HUDEP-2 (cell line): ENCODE results near the gene PLXDC2.
"Not testable (repeated sequence)": the region's sequence is repeated elsewhere in the genome, so short reads cannot be mapped to it uniquely, and the experiment has no call there.

Experiments used
- DNase-seq, 76 experiments: peaks; one replicate each; lab custom pipeline; 2025; ENCODE audit not compliant: unreplicated experiment in 76 of 76; lab: John Stamatoyannopoulos, UW

PLXDC2 gene

DNA sequence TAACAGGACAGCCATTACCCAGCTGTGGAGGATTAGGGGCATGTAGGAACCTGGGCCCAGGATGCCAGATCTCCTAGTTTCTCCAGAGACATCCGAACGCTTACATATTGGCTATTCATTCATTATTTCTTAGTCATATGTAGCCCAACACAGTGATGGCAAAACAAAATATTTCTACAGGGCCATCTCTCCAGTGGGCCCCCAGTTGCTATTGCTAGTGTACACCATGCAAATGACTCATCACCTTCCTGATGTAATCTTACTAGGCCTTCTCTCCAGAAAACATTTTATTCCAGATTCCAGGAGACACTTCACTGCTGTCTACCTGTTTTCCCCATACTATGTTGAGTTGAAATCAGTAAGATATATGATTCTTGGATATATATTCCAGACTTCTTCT, 201.7 kb downstream of the PLXDC2 start:
- DNase-seq, result no peak

DNA sequence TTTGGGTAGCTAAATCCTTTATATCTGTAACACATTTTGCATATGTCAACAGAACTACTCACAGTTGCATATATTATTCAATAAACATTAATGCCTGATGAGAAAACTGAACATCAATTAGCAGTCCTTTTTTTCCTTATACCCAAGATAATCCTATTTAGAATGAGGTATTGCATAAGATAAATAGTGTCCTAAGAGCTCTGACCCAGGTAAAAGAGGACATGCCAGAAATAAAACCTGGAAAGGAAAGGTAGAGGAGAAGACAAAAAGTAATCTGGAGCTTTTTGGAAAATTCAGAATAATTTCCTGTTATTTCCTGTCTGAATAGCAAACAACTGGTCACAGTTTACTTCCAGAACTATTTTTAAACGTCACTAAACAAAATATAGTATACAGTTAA, 204.4 kb downstream of the PLXDC2 start:
- DNase-seq, result no peak

DNA sequence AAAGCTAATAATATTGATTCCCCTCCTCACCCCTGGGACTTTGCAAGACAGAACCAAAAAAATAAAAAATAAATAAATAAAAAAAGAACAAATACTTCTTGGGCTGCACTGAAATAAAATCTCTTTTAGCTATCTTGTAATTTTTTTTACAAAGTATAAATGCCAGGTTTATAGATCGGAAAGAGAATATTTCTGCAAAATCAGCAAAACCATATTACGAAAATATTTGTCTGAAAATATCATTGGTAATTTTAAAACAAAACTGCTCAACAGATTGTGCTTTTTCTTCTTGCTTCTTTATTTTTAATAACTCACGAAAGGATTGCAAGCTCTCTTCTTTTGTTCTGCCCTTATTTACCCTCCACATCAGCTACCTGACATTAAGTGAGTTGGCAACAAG, 213.3 kb downstream of the PLXDC2 start:
- DNase-seq, result no peak

DNA sequence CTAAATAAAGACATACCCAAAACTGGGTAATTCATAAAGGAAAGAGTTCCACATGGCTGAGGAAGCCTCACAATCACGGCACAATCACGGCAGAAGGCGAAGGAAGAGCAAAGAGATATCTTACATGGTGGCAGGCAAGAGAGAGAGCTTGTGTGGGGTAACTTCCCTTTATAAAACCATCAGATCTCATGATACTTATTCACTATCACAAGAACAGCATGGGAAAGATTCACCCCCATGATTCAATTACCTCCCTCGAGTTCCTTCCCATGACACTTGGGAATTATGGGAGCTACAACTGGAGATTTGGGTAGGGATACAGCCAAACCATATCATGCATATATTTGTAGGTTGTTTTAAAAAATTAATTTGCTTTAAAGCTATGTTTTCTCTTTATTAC, 217.2 kb downstream of the PLXDC2 start:
- DNase-seq, result no peak

DNA sequence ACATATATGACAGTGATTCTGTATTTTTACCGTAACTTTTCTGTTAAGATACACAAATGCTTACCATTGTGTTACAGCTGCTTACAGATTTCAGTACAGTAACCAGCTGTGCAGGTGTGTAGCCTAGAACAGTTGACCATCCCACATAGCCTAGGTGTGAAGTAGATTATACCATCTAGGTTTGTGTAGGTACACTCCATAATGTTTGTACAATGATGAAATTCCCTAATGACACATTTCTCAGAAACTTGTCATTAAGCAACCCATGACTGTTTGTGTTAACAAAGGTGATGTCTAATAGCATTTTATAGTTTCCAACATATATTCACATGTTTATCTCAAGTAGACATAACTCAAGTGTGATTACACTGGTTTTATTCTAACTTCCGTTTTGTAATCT, 218.5 kb downstream of the PLXDC2 start:
- DNase-seq, result no peak

DNA sequence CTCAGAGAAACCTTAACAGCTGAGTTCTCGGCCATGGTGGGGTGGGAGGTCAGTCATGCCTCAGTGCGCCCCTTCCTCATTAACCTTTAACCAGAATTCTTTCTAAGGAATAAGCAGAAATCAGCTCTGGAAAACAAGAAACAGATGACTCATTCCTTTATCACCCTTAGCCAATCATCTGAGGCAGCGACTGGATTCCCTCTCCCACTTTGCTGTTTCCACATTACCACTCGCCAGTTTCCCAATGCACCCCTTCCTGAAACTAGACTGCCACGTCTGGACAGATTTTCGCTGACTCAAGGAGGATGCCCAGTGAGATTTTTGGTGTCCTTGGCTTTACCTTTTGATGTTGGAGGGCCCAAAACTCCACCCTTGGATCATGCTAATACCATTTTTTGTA, 223.8 kb downstream of the PLXDC2 start:
- DNase-seq, result no peak

DNA sequence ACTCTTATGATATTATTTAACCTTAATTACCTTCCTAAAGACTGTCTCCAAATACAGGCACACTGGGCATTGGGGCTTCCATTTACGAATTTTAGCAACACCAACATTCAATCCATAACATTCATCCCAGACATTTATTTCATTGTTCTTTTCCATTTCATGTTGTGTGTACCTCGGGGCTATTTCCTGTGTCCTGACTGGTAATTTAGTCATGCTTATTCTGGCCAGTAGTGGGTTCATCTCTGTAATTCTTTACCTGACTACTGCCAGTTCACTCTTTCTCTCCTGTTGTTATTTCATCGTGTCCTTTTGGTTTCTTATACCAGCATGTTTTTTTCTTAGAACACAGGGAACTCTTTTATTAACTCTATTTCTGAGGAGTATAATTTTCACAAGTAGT, 225.7 kb downstream of the PLXDC2 start:
- DNase-seq, result no peak

DNA sequence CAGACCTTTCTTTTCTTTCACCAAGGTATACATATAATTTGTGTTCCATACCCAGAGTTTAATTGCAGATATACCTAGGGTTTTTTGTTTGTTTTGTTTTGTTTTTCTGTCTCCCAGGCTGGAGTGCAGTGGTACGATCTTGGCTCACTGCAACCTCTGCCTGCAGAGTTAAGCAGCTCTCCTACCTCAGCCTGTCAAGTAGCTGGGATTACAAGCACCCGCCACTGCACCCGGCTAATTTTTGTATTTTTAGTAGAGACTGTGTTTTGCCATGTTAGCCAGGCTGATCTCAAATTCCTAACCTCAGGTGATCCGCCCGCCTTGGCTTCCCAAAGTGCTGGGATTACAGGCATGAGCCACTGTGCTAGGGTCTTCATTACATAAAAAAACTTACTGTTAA, 228.9 kb downstream of the PLXDC2 start:
- not testable (repeated sequence) for DNase-seq

DNA sequence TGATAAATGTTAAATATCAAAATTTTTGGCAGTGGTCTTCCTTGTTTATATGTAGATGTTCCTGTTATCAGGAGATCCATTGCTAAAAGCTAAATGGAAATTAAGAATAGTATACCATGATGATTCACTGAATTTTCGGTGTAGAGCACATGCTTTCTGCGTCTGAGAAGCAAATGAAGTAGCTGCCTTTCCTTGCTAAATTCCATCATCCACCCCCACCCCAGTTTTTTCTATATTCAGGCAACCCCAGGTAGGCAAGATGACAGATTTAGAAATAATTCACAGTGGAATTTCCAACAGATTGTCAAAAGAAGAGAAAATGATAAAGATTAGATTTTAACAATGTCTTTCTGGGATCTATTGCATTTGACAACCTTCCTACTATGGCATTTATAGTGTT, 231.9 kb downstream of the PLXDC2 start:
- no peak for DNase-seq

DNA sequence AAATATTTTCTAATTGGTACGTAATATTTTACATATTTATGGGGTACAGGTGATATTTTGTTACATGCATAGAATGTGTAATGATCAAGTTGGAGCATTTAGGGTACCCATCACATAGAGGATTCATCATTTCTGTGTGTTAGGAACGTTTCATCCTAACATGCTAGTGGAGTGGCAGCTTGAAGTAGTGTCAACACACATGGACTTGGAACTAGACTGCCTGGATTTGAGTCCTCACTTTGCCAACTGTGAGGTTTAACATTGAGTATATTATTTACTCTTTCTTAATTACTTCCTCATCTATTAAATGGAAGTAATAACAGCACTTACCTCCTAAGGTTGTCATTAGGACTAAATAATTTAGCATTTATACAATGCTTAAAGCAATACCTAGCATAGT, 241.9 kb downstream of the PLXDC2 start:
- DNase-seq, result no peak

DNA sequence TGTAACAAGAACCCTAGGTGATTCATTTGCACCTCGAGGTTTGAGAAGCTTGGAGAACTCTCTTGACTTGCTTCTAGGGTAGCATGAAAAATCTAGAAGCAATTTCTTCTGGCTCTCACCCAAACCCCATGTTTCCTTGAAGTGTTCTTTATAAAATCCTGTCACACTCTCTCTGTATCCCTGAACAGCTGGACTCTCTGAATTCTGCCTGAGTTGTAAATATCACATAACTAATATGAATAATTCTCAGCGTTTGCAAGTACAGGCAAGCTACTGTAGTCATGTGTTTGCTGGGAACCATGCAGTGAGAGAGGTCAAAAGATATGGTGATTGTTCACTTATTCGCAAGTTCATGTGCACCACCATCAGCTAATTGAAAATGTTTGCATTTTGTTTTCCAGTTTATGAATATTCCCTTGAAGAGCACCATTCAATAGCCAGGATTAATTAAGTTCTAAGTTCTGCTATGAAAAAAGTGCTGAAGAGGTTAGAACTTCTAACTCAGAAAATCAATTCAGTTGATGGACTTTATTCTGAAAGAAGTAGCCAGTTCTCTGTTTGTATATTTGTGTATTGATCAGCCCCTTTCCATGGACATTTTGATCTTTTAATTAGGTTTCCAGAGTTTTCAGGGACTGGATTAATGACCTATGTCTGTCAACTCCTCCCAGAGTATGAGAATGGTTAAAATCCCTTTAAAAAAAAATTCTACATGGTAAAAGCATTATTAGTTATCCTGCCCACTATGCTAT, 243.0 kb downstream of the PLXDC2 start:
- DNase-seq, result no peak

DNA sequence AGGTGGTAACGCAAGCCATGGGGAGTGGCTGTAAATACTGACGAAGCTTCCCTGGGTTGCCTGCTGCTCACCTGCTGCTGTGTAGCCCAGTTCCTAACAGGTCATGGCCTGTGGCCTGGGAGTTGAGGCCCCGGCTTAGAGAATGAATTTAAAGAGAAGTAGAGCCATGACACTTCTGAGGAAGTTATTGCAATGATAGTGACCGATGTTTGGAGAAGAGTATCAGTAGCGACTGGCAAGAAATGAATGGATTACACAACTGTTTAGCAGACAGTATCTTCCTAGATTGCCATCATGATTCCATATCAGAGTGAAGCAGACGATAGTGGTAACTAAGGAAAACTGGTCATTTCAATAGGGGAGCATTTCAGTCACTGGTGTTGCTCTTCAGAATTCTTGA, 249.6 kb downstream of the PLXDC2 start:
- no peak for DNase-seq

DNA sequence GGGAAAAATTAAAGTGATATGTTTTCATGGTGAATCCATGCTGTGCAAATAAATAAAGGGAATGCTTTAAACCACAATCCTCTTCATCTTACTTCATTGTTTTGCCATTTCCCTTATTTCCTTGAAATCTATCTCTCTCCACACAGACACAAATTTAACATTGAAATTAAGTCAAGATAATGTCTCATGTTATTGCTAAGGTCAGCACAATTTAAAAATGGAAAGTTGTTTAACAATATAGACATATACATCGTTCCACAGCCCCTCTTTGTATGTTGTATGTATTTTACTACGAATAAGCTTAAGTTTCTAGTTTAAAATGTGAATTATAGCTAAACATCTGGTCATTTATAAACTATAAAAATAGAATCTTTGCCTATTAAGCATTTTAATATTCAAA, 256.9 kb downstream of the PLXDC2 start:
- DNase-seq, result no peak

DNA sequence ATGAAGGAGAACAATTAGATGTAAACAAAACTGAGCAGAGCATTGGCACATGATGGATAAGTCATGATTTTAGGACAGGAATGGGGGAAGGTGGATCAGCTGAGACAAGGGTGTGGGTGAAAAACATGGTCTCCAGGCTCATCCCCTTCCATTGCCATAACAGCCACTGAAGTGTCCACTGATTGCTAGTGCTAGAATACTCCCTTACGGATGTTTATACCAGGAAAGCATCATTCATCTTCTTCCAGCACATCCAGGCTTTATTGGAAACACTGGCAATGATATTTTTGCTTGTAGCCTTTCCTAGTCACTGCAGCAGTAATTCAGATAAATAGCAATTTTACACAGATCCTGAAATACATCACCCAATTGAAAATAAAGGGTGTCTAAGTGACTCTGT, 259.5 kb downstream of the PLXDC2 start:
- no peak for DNase-seq

DNA sequence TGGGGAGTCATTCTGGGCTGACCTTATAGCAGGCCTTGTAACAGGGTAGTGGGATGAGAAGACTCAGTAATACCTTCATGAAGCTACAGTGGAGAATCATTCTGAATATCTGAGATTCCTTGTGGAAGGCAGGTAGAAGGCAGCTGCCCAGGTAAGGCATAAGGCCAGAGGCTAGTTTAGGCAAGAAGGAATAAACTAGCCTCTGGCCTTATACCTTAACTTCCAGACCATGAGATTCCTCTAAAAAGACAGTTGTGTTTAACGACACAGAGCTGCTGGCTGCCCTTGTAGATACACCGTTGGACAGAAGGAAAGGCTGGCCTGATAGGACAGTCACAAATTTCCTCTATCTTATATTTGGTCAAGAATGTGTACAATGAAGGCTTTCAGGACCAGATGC, 268.2 kb downstream of the PLXDC2 start:
- no peak for DNase-seq

DNA sequence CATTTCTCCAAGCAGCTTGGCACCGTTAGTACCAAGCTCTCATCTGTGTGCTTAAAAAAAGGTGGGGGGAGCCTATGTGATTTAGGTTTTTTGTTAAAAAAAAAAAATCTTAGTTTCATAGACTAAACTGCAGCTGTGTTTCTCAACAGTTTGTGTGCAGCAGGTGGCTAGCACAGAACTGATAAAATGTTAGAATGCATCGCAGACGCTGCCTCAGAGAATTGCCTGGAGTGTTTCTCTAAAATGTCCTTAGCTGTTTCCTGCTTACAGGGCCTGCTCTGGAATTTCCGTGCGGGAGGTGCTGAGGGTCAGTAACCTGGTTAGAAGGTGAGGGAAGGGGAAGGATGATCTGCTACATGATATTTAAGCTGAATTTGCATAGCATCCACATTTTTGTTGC, 268.9 kb downstream of the PLXDC2 start:
- DNase-seq, result no peak

DNA sequence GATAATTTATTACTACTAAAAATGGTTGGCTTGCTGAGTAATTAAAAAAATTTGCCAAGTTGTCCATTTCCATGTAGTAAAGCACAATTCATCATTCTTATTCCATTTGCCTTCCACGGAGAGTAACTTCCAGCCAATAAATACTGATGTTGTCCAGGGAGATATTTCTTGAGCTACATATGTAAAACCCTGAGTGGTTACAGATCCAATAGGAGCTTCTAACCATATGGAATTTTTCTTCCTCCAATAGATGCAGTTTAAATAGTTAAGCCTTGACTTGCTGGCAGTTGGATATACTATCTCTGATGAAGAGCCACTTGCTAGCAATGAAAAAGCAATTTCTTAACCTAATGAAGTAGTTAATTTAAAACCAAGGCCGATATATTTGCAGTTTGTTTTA, 271.1 kb downstream of the PLXDC2 start:
- no peak for DNase-seq

DNA sequence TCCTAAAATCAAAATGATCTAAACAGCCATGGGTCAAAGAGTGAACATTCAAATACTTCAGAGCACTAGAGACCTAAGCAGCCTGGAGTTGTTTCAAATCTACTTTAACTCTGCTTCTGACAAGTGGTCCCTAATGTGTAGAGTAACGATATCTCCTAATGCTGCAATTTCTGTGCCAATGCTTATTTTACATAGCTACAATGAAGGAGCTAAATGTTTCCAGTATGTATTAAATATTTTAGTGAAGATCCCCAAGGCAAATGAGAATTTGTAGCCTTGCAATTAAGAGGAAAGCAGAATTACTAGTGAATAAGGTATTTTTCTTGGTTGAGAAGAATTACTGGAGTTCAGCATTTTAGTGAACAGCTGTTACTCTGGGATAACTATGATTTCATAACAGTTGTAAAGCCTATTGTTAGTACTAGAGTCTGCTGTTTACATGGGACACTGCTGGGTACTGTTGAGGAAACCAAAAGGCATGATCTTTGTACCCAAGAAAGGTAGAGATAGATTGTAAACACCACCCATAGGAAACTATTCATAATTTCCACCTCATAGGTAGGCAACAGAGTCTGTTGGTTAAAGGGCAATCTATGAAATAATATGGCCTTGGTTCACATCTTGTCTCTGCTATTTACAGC, 271.9 kb downstream of the PLXDC2 start:
- no peak for DNase-seq

DNA sequence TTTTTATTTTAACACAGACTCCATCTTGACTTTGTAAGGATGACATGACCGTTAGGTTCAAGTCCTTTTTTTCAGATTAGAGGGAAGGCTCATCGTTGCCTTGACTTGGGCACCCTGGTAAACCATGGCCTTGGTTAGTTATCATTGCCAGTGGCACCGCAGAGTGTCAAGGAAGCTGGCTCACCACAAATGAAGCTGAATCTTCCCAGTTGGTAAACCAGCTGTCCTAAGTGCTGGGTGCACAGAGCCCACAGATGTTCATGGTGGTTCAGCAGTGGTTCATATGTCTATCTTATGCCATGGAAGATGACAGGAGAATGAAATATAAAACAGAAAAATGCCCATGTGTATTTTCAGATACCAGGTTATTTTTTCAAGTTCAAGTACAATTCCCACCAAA, 273.6 kb downstream of the PLXDC2 start:
- no peak for DNase-seq

DNA sequence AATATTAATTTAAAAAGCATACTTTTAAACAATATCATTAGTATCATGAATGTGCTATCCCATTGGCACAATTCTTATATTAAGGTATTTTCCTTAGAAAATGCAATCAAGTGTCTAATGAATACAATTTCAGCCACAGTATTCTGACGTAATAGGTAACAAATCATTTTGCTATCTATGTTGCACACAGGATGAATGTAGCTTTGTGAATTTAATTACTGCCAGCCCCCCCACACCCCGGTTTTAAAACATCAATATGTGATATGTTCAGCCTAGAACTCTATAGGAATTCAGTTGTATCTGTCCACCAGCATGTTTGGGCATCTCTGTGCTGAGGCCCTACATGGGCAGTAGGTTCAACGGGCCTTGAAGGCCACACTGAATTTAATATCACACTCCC, 274.6 kb downstream of the PLXDC2 start:
- DNase-seq, result no peak

DNA sequence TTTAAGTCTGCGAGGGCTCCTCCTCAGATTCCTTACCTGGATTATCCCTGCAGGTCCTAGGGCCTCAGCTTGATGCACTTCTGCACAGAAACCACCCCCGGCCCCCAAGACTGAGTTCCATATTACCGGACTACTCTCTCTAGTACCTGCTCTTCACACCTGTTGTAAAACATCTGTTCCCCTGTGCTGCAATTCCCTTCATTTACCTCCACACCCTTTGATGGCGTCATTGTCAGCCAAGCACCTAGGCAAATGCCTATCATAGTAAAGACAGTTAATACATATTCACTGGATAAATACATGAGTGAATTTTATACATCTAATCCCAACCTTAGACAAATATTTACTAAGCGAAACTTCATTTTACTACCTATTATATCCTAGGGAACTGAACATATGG, 275.5 kb downstream of the PLXDC2 start:
- DNase-seq, result no peak

DNA sequence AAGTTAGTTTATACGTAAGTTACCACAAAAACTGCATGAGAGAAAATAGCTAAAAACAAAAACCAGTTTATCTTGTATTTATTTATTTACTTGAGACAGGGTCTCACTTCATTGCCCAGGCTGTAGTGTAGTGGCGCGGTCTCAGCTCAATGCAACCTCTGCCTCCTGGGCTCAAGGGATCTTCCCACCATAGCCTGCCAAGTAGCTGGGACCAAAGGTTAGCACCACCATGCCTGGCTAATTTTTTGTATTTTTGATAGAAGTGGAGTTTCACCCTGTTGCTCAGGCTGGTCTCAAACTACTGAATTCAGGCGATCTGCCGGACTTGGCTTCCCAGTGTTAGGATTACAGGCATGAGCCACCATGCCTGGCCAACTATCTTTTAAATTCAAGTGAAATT, 277.4 kb downstream of the PLXDC2 start:
- DNase-seq, result no peak
